Neuronal stem cell (in vitro differentiated cells): ENCODE measurements around the gene TMEM131L.

Experiments used
- DNase-seq: peaks from one replicate; pipeline ENCODE4 v3.0.0-alpha.2; 2013; ENCODE audit warnings: low spot score
- H2AFZ ChIP-seq: one replicate; pipeline ENCODE4 v1.6.1; 2013; ENCODE audit warnings: mild to moderate bottlenecking, low read length, inconsistent platforms
- H2AK5ac ChIP-seq: 2 replicates; pipeline ENCODE4 v1.6.1; 2013; ENCODE audit warnings: low read depth, mild to moderate bottlenecking, inconsistent platforms, low read length, moderate library complexity, mixed read lengths
- H2BK120ac ChIP-seq: 2 replicates; pipeline ENCODE4 v1.6.1; 2013; ENCODE audit warnings: low read depth, mild to moderate bottlenecking, inconsistent platforms, low read length, moderate library complexity, mixed read lengths
- H2BK12ac ChIP-seq: one replicate; pipeline ENCODE4 v1.6.1; 2013; ENCODE audit warnings: low read length, inconsistent platforms
- H2BK15ac ChIP-seq: 2 replicates; pipeline ENCODE4 v1.6.1; 2013; ENCODE audit warnings: mild to moderate bottlenecking, low read length, inconsistent platforms, mixed read lengths
- H2BK5ac ChIP-seq: one replicate; pipeline ENCODE4 v1.6.1; 2013; ENCODE audit warnings: inconsistent platforms, mild to moderate bottlenecking, low read length, moderate library complexity
- H3K14ac ChIP-seq: one replicate; pipeline ENCODE4 v1.6.1; 2013; ENCODE audit warnings: low read length, inconsistent platforms
- H3K18ac ChIP-seq: 2 replicates; pipeline ENCODE4 v1.6.1; 2013; ENCODE audit warnings: low read length, inconsistent platforms
- H3K23ac ChIP-seq: 2 replicates; pipeline ENCODE4 v1.6.1; 2013; ENCODE audit warnings: low read depth, mild to moderate bottlenecking, mixed read lengths, low read length, inconsistent platforms; ENCODE audit not compliant: poor library complexity
- H3K27ac ChIP-seq: replicated peaks from 3 replicates; pipeline ENCODE4 v1.5.1; 2013; ENCODE audit warnings: low read length, inconsistent platforms
- H3K27me3 ChIP-seq, 3 experiments: 2 replicates each; pipeline ENCODE4 v1.6.1; 2013; ENCODE audit warnings: low read length in 3 of 3, mild to moderate bottlenecking in 2 of 3, inconsistent platforms in 1 of 3, low read depth in 1 of 3, mixed read lengths in 1 of 3, moderate library complexity in 1 of 3; ENCODE audit not compliant: control insufficient read depth in 3 of 3, insufficient read depth in 3 of 3
- H3K36me3 ChIP-seq, 2 donors: replicated peaks in 1 of 2; 2 replicates each; pipeline ENCODE4 v1.6.1; 2013; ENCODE audit warnings: low read length in 2 of 2; ENCODE audit not compliant: control insufficient read depth in 2 of 2, insufficient read depth in 2 of 2
- H3K4ac ChIP-seq: 2 replicates; pipeline ENCODE4 v1.6.1; 2013; ENCODE audit warnings: inconsistent platforms, mild to moderate bottlenecking, low read length, moderate library complexity
- H3K4me1 ChIP-seq, 2 donors: 1 replicate in 1 of 2; 2 replicates in 1 of 2; pipeline ENCODE4 v1.6.1; 2013; ENCODE audit warnings: low read length in 2 of 2, low read depth in 1 of 2; ENCODE audit not compliant: control insufficient read depth in 2 of 2, insufficient read depth in 1 of 2
- H3K4me2 ChIP-seq: one replicate; pipeline ENCODE4 v1.6.1; 2013; ENCODE audit warnings: mild to moderate bottlenecking, low read length, inconsistent platforms; ENCODE audit not compliant: insufficient read depth, poor library complexity, severe bottlenecking
- H3K4me3 ChIP-seq, 2 donors: 2 replicates each; pipeline ENCODE4 v1.5.1; 2013; ENCODE audit warnings: low read length in 2 of 2, mild to moderate bottlenecking in 2 of 2, inconsistent platforms in 1 of 2, moderate library complexity in 1 of 2
- H3K79me1 ChIP-seq: one replicate; pipeline ENCODE4 v1.6.1; 2013; ENCODE audit warnings: low read depth, mild to moderate bottlenecking, inconsistent platforms, low read length, moderate library complexity
- H3K9ac ChIP-seq: one replicate; pipeline ENCODE4 v1.6.1; 2013; ENCODE audit warnings: mild to moderate bottlenecking, low read depth, low read length, inconsistent platforms; ENCODE audit not compliant: poor library complexity
- H3K9me3 ChIP-seq, 2 donors: replicated peaks in 1 of 2; 2 replicates each; pipeline versions ENCODE3 to v1.6.1; 2013; ENCODE audit warnings: low read length in 2 of 2, mild to moderate bottlenecking in 2 of 2, inconsistent platforms in 1 of 2, low read depth in 1 of 2, mixed read lengths in 1 of 2, moderate library complexity in 1 of 2; ENCODE audit not compliant: control insufficient read depth in 2 of 2, insufficient read depth in 1 of 2
- H4K8ac ChIP-seq: one replicate; pipeline ENCODE4 v1.6.1; 2013; ENCODE audit warnings: low read depth, mild to moderate bottlenecking, inconsistent platforms, low read length, moderate library complexity
- H4K91ac ChIP-seq: one replicate; pipeline ENCODE4 v1.6.1; 2013; ENCODE audit warnings: low read length, low read depth, mild to moderate bottlenecking, inconsistent platforms; ENCODE audit not compliant: poor library complexity
- WGBS, 2 donors: extraction: QIAGEN DNeasy Blood & Tissue Kit; methylation state at CpG; one replicate each; pipeline ENCODE4 v1.1.7; 2013; ENCODE audit warnings: missing lambda C conversion rate in 2 of 2, mixed read lengths in 1 of 2; ENCODE audit not compliant: insufficient read length in 2 of 2, insufficient replicate concordance in 1 of 2; ENCODE audit errors: extremely low coverage in 2 of 2; 5-methylcytosine and 5-hydroxymethylcytosine counted together

Gene TMEM131L

GRCh38 chr4:153534792-153535629 lies 68.9 kb downstream of the TMEM131L start:
- no peak overlapping the region for H4K8ac ChIP-seq
- H3K18ac ChIP-seq = no peak overlapping the region
- no peak overlapping the region for H2BK15ac ChIP-seq
- no peak overlapping the region for H3K27ac ChIP-seq
- no peak for DNase-seq
- no peak overlapping the region for H2AK5ac ChIP-seq
- H3K9me3 ChIP-seq = no peaks in the 10 kb centered on the region
- no peak overlapping the region for H3K23ac ChIP-seq
- H3K79me1 ChIP-seq = no peaks in the 10 kb centered on the region
- H3K4me1 ChIP-seq = peaks cover 7 to 11% of the 10 kb centered on the region in 2 donors
- no CpG with 5 or more reads among the region's 10 CpGs for WGBS, 2 donors
- no peak overlapping the region for H3K4ac ChIP-seq
- H3K36me3 ChIP-seq = no peaks in the 10 kb centered on the region
- H2BK120ac ChIP-seq = no peak overlapping the region
- no peak overlapping the region for H3K4me3 ChIP-seq
- no peak overlapping the region for H2BK5ac ChIP-seq
- no peaks in the 10 kb centered on the region for H3K27me3 ChIP-seq
- H3K4me2 ChIP-seq = no peak overlapping the region
- no peak overlapping the region for H2AFZ ChIP-seq
- no peak overlapping the region for H2BK12ac ChIP-seq
- no peak overlapping the region for H3K9ac ChIP-seq
- H4K91ac ChIP-seq = no peak overlapping the region
- H3K14ac ChIP-seq = no peak overlapping the region

- Histone ChIP-seq H3K9ac (no peak overlapping the region), H3K4me3 (no peak overlapping the region), H3K27ac (no peak overlapping the region), H3K36me3 (no peaks in the 10 kb centered on the region), H2BK5ac (no peak overlapping the region), H2BK12ac (no peak overlapping the region), H3K4ac (no peak overlapping the region), H3K4me1 (peaks cover 7 to 11% of the 10 kb centered on the region in 2 donors), H3K14ac (no peak overlapping the region), H3K9me3 (no peaks in the 10 kb centered on the region), H2BK120ac (no peak overlapping the region), H3K4me2 (no peak overlapping the region), H4K8ac (no peak overlapping the region), H3K27me3 (no peaks in the 10 kb centered on the region), H3K79me1 (no peaks in the 10 kb centered on the region), H2AK5ac (no peak overlapping the region), H2AFZ (no peak overlapping the region), H3K23ac (no peak overlapping the region), H4K91ac (no peak overlapping the region), H3K18ac (no peak overlapping the region), H2BK15ac (no peak overlapping the region)
- WGBS, 2 donors = no CpG with 5 or more reads among the region's 7 CpGs
- no peak for DNase-seq
Measured at GRCh38 chr4:153535772-153536513, 69.8 kb downstream of the TMEM131L start.

- WGBS, 2 donors = no CpG with 5 or more reads among the region's 6 CpGs
- no peaks in the 10 kb centered on the region for H3K27me3 ChIP-seq
Measured at GRCh38 chr4:153537493-153537960, 71.4 kb downstream of the TMEM131L start.

More at GRCh38 chr4:153537493-153537960, 71.4 kb downstream of the TMEM131L start:
- Histone ChIP-seq H2BK12ac (no peak overlapping the region), H4K8ac (no peak overlapping the region), H3K4ac (no peak overlapping the region), H3K23ac (no peak overlapping the region), H2BK15ac (no peak overlapping the region), H3K9me3 (peaks cover 0 to 2% of the 10 kb centered on the region in 2 donors), H3K4me1 (peaks cover 5 to 11% of the 10 kb centered on the region in 2 donors), H2AFZ (no peak overlapping the region), H4K91ac (no peak overlapping the region), H3K4me3 (no peak overlapping the region), H3K27ac (no peak overlapping the region), H2BK5ac (no peak overlapping the region), H3K4me2 (no peak overlapping the region), H3K14ac (no peak overlapping the region), H3K9ac (no peak overlapping the region), H3K79me1 (no peaks in the 10 kb centered on the region), H3K18ac (no peak overlapping the region), H3K36me3 (no peaks in the 10 kb centered on the region), H2BK120ac (no peak overlapping the region), H2AK5ac (no peak overlapping the region)
- no peak for DNase-seq
